CD14-positive monocyte (primary cell): ENCODE results near the gene CASK. TPM values are rescaled to one million over a fixed set of nuclear protein-coding genes. Genes with fewer than 3 reads are reported as not detected.

Experiments
- DNase-seq, 3 donors: peaks; one replicate each; pipeline ENCODE4 v3.0.0-alpha.2; 2011 to 2022
- H2AFZ ChIP-seq: 2 replicates; pipeline ENCODE4 v1.6.0; 2012; ENCODE audit warnings: mild to moderate bottlenecking, low read depth, low read length, inconsistent platforms; ENCODE audit not compliant: insufficient read depth, poor library complexity, severe bottlenecking
- H3K27ac ChIP-seq, 2 donors: 1 replicate in 1 of 2; 2 replicates in 1 of 2; pipeline ENCODE4 v1.5.1; 2012 to 2013; ENCODE audit warnings: low read length in 2 of 2, control low read depth in 1 of 2, inconsistent platforms in 1 of 2, low read depth in 1 of 2, mild to moderate bottlenecking in 1 of 2
- H3K27me3 ChIP-seq, 2 donors: one replicate each; pipeline versions ENCODE4 v1.6.0 to v1.6.1; 2011 to 2013; ENCODE audit warnings: low read length in 2 of 2; ENCODE audit not compliant: control insufficient read depth in 2 of 2, insufficient read depth in 2 of 2
- H3K36me3 ChIP-seq, 2 donors: replicated peaks in 1 of 2; 1 replicate in 1 of 2; 2 replicates in 1 of 2; pipeline versions ENCODE4 v1.5.1 to v1.6.1; 2012 to 2013; ENCODE audit warnings: low read length in 2 of 2, control low read depth in 1 of 2, inconsistent platforms in 1 of 2, mild to moderate bottlenecking in 1 of 2; ENCODE audit not compliant: insufficient read depth in 2 of 2, control insufficient read depth in 1 of 2
- H3K4me1 ChIP-seq, 2 donors: 1 replicate in 1 of 2; 2 replicates in 1 of 2; pipeline versions ENCODE4 v1.5.1 to v1.6.1; 2012 to 2013; ENCODE audit warnings: low read length in 2 of 2, control low read depth in 1 of 2, inconsistent platforms in 1 of 2, mild to moderate bottlenecking in 1 of 2, moderate library complexity in 1 of 2; ENCODE audit not compliant: insufficient read depth in 2 of 2, control insufficient read depth in 1 of 2
- H3K4me2 ChIP-seq: replicated peaks from 2 replicates; pipeline ENCODE3; 2012; ENCODE audit warnings: low read length, moderate library complexity, mild to moderate bottlenecking; ENCODE audit not compliant: poor library complexity, severe bottlenecking; ENCODE audit errors: extremely low read depth
- H3K4me3 ChIP-seq, 3 experiments: fragments of 200-600 bp in 1 of 3; sonication (generic) in 1 of 3; replicated peaks in 1 of 3; 1 replicate in 2 of 3; 2 replicates in 1 of 3; pipeline ENCODE4 v1.5.1; 2011 to 2013; ENCODE audit warnings: low read length in 3 of 3, mild to moderate bottlenecking in 3 of 3, control low read depth in 2 of 3, low read depth in 2 of 3, inconsistent platforms in 1 of 3, moderate library complexity in 1 of 3
- H3K79me2 ChIP-seq: 2 replicates; pipeline ENCODE4 v1.6.0; 2012; ENCODE audit warnings: mild to moderate bottlenecking, control low read depth, inconsistent platforms, low read length, moderate library complexity; ENCODE audit not compliant: insufficient read depth
- H3K9ac ChIP-seq: 2 replicates; pipeline ENCODE4 v1.6.0; 2017; ENCODE audit warnings: low read length, mild to moderate bottlenecking; ENCODE audit not compliant: insufficient read depth, poor library complexity, severe bottlenecking
- H3K9me3 ChIP-seq, 2 donors: replicated peaks in 1 of 2; 1 replicate in 1 of 2; 2 replicates in 1 of 2; pipeline versions ENCODE4 v1.5.1 to v1.6.1; 2012 to 2013; ENCODE audit warnings: low read length in 2 of 2, control low read depth in 1 of 2; ENCODE audit not compliant: control insufficient read depth in 1 of 2, insufficient read depth in 1 of 2
- H4K20me1 ChIP-seq: 2 replicates; pipeline ENCODE4 v1.6.0; 2012; ENCODE audit warnings: mild to moderate bottlenecking, low read length, control low read depth, moderate library complexity; ENCODE audit not compliant: insufficient read depth
- H3K27ac Mint-ChIP-seq, 7 donors: one replicate each; pipeline ENCODE4 v1.8.0; 2020; ENCODE audit warnings: mild to moderate bottlenecking in 7 of 7, mixed read lengths in 7 of 7, moderate library complexity in 6 of 7, inconsistent platforms in 2 of 7
- H3K27me3 Mint-ChIP-seq, 3 donors: one replicate each; pipeline ENCODE4 v1.8.0; 2021 to 2022; ENCODE audit warnings: low read depth in 3 of 3, mild to moderate bottlenecking in 3 of 3, mixed read lengths in 3 of 3, moderate library complexity in 3 of 3, inconsistent platforms in 1 of 3
- H3K36me3 Mint-ChIP-seq, 2 donors: one replicate each; pipeline ENCODE4 v1.8.0; 2020; ENCODE audit warnings: mixed read lengths in 2 of 2, inconsistent platforms in 1 of 2, mild to moderate bottlenecking in 1 of 2
- H3K4me1 Mint-ChIP-seq: one replicate; pipeline ENCODE4 v1.8.0; 2020; ENCODE audit warnings: mild to moderate bottlenecking, mixed read lengths
- H3K4me3 Mint-ChIP-seq, 2 donors: one replicate each; pipeline ENCODE4 v1.8.0; 2020; ENCODE audit warnings: mild to moderate bottlenecking in 2 of 2, mixed read lengths in 2 of 2, moderate library complexity in 1 of 2
- H3K9me3 Mint-ChIP-seq, 7 donors: one replicate each; pipeline ENCODE4 v1.8.0; 2020 to 2022; ENCODE audit warnings: mixed read lengths in 7 of 7, mild to moderate bottlenecking in 6 of 7, moderate library complexity in 6 of 7, inconsistent platforms in 2 of 7
- WGBS: methylation state at CpG from one replicate; pipeline ENCODE4 v1.1.5; 2013; ENCODE audit warnings: missing lambda C conversion rate; ENCODE audit not compliant: insufficient coverage; 5-methylcytosine and 5-hydroxymethylcytosine counted together
- intact Hi-C, 2 donors: fragments of 100-400 bp; cut with micrococcal nuclease; formaldehyde crosslinking; loops; one replicate each; pipeline versions ENCODE4 v1.15.0 to v1.15.1; 2023
- polyA plus RNA-seq, 3 donors: library from polyadenylated mRNA; depleted of rRNA in 1 of 3; unstranded in 2 of 3; stranded (reverse) in 1 of 3; fragments of 300-500 nt in 2 of 3; fragments of >200 nt in 1 of 3; fragmentation: Illumina TruSeq in 2 of 3; gene quantifications; 1 replicate in 2 of 3; 2 replicates in 1 of 3; pipeline ENCODE4 v1.2.3, GENCODE V29; 2012 to 2021
- TF ChIP-seq, protein P1 (sequence below): fragments of 200-600 bp; IDR thresholded peaks from one replicate; pipeline ENCODE4 v1.8.0; 2022; ENCODE audit warnings: antibody characterized with exemption, mild to moderate bottlenecking

The CASK gene
- polyA plus RNA-seq, 3 donors: 0.48 to 7.4 (median 2.5) TPM

DNA sequence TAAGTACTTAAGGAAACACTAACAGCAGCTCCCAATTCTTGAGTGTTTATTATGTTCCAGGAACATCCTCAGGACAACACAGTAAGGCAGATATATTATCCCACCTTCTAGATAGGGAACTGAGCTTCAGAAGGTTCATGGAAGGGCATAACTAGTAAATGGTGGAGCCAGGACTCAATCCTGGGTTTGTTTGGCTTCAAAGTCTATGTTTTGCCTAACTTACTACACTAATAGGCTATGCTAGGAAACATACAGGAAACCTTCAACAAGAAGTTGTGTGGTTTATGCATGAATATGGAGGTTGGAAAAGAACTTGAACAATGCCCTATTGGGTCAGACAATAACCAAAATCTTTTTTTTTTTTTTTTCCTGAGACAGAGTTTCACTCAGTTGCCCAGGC, 307.1 kb downstream of the CASK start:
- no peaks in the 10 kb centered on the region for H3K79me2 ChIP-seq
- no peak overlapping the region for H3K4me2 ChIP-seq
- Mint-ChIP-seq H3K36me3 (no peaks in the 10 kb centered on the region), H3K27ac (no peak overlapping the region), H3K9me3 (peaks cover 0 to 4% (median 0%) of the 10 kb centered on the region in 7 donors), H3K4me1 (peaks cover under 1% of the 10 kb centered on the region), H3K27me3 (peaks cover 0 to 1% (median 0%) of the 10 kb centered on the region in 3 donors), H3K4me3 (no peak overlapping the region)
- no peak for DNase-seq
- intact Hi-C loops: no loop called here
- no peaks in the 10 kb centered on the region for H3K27me3 ChIP-seq
- H3K27ac ChIP-seq: no peak overlapping the region
- no peaks in the 10 kb centered on the region for H3K4me1 ChIP-seq
- H3K9me3 ChIP-seq: no peaks in the 10 kb centered on the region
- H3K9ac ChIP-seq: no peak overlapping the region
- H3K4me3 ChIP-seq: no peak overlapping the region
- H4K20me1 ChIP-seq: no peaks in the 10 kb centered on the region
- H3K36me3 ChIP-seq: no peaks in the 10 kb centered on the region
- H2AFZ ChIP-seq: no peak overlapping the region
- TF ChIP-seq, protein P1, sequence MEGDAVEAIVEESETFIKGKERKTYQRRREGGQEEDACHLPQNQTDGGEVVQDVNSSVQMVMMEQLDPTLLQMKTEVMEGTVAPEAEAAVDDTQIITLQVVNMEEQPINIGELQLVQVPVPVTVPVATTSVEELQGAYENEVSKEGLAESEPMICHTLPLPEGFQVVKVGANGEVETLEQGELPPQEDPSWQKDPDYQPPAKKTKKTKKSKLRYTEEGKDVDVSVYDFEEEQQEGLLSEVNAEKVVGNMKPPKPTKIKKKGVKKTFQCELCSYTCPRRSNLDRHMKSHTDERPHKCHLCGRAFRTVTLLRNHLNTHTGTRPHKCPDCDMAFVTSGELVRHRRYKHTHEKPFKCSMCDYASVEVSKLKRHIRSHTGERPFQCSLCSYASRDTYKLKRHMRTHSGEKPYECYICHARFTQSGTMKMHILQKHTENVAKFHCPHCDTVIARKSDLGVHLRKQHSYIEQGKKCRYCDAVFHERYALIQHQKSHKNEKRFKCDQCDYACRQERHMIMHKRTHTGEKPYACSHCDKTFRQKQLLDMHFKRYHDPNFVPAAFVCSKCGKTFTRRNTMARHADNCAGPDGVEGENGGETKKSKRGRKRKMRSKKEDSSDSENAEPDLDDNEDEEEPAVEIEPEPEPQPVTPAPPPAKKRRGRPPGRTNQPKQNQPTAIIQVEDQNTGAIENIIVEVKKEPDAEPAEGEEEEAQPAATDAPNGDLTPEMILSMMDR: no peak

DNA sequence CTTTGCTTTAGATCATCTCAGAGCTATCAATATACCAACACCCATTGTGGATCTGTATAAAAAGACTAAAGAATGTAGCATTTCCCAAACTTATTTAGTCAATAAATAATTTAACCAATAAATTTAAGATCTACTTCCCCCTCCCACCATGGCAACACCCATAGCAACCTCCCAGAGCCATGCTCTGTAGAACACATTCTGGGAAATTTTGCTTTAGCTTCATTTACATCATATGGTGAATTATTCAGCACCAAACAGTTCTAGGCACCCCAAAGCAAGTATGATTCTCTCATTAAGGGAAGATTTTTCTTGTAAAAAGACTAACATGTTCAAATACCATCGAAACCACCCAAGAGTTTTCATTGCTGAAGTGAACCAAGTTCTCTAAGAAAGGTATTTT, 315.1 kb downstream of the CASK start:
- Histone ChIP-seq H2AFZ (no peak overlapping the region), H4K20me1 (no peaks in the 10 kb centered on the region), H3K36me3 (no peaks in the 10 kb centered on the region), H3K27ac (no peak overlapping the region), H3K9ac (no peak overlapping the region), H3K4me1 (peaks cover 13 to 14% of the 10 kb centered on the region in 2 donors), H3K27me3 (no peaks in the 10 kb centered on the region), H3K4me2 (no peak overlapping the region), H3K79me2 (no peaks in the 10 kb centered on the region), H3K4me3 (no peak overlapping the region), H3K9me3 (no peaks in the 10 kb centered on the region)
- Mint-ChIP-seq H3K27ac (no peak overlapping the region), H3K27me3 (peaks cover 0 to 14% (median 0%) of the 10 kb centered on the region in 3 donors), H3K4me1 (peaks cover 10% of the 10 kb centered on the region), H3K4me3 (no peak overlapping the region), H3K36me3 (peaks cover 3 to 10% of the 10 kb centered on the region in 2 donors), H3K9me3 (peaks cover 0 to 4% (median 0%) of the 10 kb centered on the region in 7 donors)
- no CpG with 5 or more reads among the region's 1 CpG for WGBS
- intact Hi-C loops: no loop called here
- TF ChIP-seq, protein P1: no peak
- no peak for DNase-seq
